ENCODE data around the gene ALKBH1. TPM values are rescaled to one million over a fixed set of nuclear protein-coding genes. Genes with fewer than 3 reads are reported as not detected.
A peak's percentile ranks its signal among the peaks of the same experiment; 100 is the strongest.

Gene ALKBH1
- total and polyA plus RNA-seq, 12 donors = 3.5 to 18.0 (median 12.0) TPM

- intact Hi-C loops (cut with DNase I) = no loop called here
- no peaks in the 10 kb centered on the region for H3K9me3 ChIP-seq (replicated peaks in 1 of 3)
- WGBS, 4 donors = 46 to 70% (median 52%) methylated on average over 2 of the region's 2 CpGs
- H3K4me1 ChIP-seq (replicated peaks in 1 of 2) = no peaks in the 10 kb centered on the region
- DNase-seq = peak; percentile 67 to 90 (median 77)
- no peak for TF ChIP-seq CTCF (IDR thresholded peaks at IDR 0.05)
- no peak for TF ChIP-seq POLR2A (IDR thresholded peaks at IDR 0.05)
- peaks cover 0 to 14% of the 10 kb centered on the region in 2 donors for H3K36me3 ChIP-seq (replicated peaks in 1 of 2)
- H3K27me3 ChIP-seq = no peaks in the 10 kb centered on the region
- no peak overlapping the region for H3K4me3 ChIP-seq
- no peak overlapping the region for H3K27ac ChIP-seq
Observed at GRCh38 chr14:77691259-77691658, 16.6 kb downstream of the ALKBH1 start.

GRCh38 chr14:77682158-77682553, 25.7 kb downstream of the ALKBH1 start:
- TF ChIP-seq CTCF (IDR thresholded peaks at IDR 0.05) (no peak), POLR2A (IDR thresholded peaks at IDR 0.05) (no peak)
- Histone ChIP-seq H3K4me1 (replicated peaks in 1 of 2) (no peaks in the 10 kb centered on the region), H3K4me3 (no peak overlapping the region), H3K27ac (no peak overlapping the region), H3K9me3 (replicated peaks in 1 of 3) (no peaks in the 10 kb centered on the region), H3K36me3 (replicated peaks in 1 of 2) (peaks cover 0 to 10% of the 10 kb centered on the region in 2 donors), H3K27me3 (no peaks in the 10 kb centered on the region)
- DNase-seq = no peak
- intact Hi-C loops (cut with DNase I) = no loop called here
- WGBS, 4 donors = 27 to 48% (median 37%) methylated on average over 1 of the region's 1 CpG

- intact Hi-C loops (cut with DNase I) = no loop called here
- no peaks in the 10 kb centered on the region for H3K9me3 ChIP-seq (replicated peaks in 1 of 3)
- H3K27ac ChIP-seq = no peak overlapping the region
- no peaks in the 10 kb centered on the region for H3K27me3 ChIP-seq
- DNase-seq = no peak
- WGBS, 4 donors = 82 to 95% (median 91%) methylated on average over 7 of the region's 7 CpGs
- H3K4me3 ChIP-seq = no peak overlapping the region
- TF ChIP-seq CTCF (IDR thresholded peaks at IDR 0.05) (no peak), POLR2A (IDR thresholded peaks at IDR 0.05) (no peak)
- no peaks in the 10 kb centered on the region for H3K4me1 ChIP-seq (replicated peaks in 1 of 2)
- peaks cover 0 to 10% of the 10 kb centered on the region in 2 donors for H3K36me3 ChIP-seq (replicated peaks in 1 of 2)
Observed at GRCh38 chr14:77681196-77682157, 26.3 kb downstream of the ALKBH1 start.

- no peaks in the 10 kb centered on the region for H3K9me3 ChIP-seq (replicated peaks in 1 of 3)
- DNase-seq = no peak
- no peak overlapping the region for H3K4me3 ChIP-seq
- H3K27me3 ChIP-seq = no peaks in the 10 kb centered on the region
- peaks cover 0 to 38% of the 10 kb centered on the region in 2 donors for H3K36me3 ChIP-seq (replicated peaks in 1 of 2)
- WGBS, 4 donors = 84 to 95% (median 87%) methylated on average over 8 of the region's 8 CpGs
- intact Hi-C loops (cut with DNase I) = no loop called here
- H3K27ac ChIP-seq = no peak overlapping the region
- peaks cover 0 to 5% of the 10 kb centered on the region in 2 donors for H3K4me1 ChIP-seq (replicated peaks in 1 of 2)
- TF ChIP-seq POLR2A (IDR thresholded peaks at IDR 0.05) = no peak
- TF ChIP-seq CTCF (IDR thresholded peaks at IDR 0.05) = no peak
Observed at GRCh38 chr14:77674931-77675330, 32.9 kb downstream of the ALKBH1 start.
